ENCODE measurements around the gene HOXB4.

The HOXB4 gene

DNA sequence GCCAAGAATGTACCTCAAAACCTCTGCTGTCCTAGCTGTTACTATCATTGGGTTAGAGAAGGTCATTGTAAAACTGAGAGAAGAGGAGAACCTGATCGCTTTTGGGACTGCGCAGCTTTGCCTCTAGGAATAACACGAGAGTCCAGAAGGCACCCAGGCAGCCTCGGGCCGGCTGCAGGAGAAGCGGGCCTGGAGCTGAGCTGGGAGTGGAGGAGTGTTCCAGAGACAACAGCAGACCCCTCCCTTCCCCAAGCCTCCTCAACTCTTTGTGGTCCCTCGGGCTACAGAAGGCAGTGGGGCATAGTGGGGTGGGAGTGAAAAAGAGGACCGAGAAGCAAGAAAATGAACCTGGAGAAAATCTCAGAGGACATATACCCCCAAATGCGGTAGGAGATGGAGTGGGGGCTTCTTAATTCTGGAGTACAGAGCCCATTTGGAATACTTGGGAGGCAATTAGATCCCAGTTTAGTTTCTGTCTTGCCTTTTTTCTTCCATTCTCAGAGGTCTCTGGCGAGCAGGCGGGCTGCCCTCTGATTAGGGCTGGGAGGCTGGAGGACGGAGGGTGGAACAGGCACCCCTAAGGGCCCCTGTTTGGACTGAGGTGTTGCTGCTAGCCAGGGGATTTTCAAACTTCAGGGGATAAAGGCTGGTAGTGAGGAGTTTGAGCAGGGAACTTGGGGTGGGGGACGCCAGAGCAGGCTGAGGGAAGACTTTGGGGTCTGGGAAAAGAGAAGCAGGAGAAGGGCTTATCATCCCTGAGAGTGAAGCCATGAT, 19.9 kb downstream of the HOXB4 start:
- DNase-seq, result no peak

GRCh38 chr17:48556576-48557401, 21.4 kb downstream of the HOXB4 start:
- DNase-seq, result no peak

- no peak for DNase-seq
These were observed 21.9 kb downstream of the HOXB4 start for GRCh38 chr17:48556229-48556575.

- no peak for DNase-seq
These were observed 22.6 kb downstream of the HOXB4 start for GRCh38 chr17:48555258-48556228.

GRCh38 chr17:48554412-48555257, 23.5 kb downstream of the HOXB4 start:
- DNase-seq, result no peak

DNA sequence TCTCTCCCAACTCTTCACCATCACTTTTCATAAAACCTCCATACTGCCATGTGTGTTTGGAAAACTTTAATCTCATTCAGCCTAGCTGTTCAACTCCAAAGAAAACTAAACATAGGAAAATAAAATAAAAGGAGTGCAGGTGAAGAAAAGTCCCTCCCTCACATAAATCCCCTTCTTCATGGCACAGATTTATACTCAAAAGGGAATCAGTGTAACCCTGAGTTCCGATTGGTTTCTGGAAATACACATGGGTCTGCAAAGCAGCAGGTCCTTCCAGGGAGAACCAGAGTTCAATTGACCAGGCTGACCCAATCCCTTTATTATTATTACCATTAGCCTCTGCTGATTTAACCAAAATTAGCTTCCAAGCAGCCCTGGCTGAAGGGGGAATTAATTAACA, 24.3 kb downstream of the HOXB4 start:
- DNase-seq, result no peak

DNA sequence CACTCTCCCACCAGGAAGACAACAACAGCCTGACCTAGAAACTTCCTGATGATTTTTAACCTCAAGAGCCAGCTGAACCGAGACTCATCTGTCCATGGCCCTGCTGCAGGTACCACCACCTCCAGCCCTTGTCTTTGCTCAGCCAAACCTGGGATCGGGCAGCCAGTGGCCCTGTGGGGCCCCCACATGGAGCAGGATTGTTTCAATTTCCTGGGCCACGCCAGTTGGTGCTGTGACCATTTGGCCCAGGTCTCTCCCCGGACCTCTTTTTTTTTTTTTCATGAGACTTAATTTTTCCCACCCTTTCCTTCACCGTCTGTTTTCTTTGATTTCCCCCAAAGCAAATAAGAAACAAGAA, 25.0 kb downstream of the HOXB4 start:
- no peak for DNase-seq

- DNase-seq, result no peak
These were observed 25.5 kb downstream of the HOXB4 start for GRCh38 chr17:48552466-48553189.

- DNase-seq, result no peak
These were observed 26.3 kb downstream of the HOXB4 start for GRCh38 chr17:48551596-48552465.

DNA sequence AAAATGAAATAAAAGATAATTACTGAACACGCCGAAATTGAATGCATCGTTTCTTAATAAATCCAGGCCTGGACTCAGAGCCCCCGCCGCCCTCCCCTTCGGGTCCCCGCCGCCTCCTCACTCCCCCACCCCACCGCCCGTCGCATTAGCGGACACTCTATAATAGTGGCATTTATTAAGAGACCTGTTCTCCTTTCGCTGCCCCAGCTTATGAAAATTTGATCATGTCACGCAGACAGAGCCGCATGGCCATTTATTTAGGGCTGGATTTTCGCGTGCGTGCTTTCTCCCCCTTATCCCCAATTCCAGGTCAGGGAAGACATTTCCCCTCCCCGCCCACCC, 27.0 kb downstream of the HOXB4 start:
- no peak for DNase-seq

DNA sequence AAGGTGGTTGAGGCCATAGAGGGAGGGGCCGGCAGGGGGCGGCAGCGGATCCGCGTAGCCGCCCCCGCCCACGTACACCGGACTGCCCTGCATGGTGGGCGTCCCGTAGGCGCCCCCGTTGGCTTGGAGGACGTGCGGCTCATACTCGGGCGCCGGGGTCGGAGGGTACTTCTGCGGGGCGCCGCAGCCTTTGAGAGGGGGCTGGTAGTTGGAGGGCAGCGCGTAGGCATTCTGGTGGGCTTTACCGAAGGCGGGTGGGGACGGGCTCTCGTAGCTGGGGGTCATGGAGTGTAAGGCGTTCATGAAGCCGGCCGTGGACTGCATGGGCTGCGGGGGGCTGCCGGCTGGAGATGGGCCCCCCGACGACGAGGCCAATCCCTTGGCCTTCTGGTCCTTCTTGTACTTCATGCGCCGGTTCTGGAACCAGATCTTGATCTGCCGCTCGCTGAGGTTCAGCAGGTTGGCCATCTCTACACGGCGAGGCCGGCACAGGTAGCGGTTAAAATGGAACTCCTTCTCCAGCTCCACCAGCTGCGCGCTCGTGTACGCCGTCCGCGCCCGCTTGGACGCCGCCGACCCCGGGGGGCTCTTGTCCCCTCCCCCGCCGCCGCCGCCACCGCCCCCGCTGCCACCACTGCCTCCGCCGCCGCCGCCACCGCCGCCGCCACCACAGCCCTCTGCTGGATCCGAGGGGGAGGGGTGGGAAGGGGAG, 27.5 kb downstream of the HOXB4 start:
- no peak for DNase-seq

DNA sequence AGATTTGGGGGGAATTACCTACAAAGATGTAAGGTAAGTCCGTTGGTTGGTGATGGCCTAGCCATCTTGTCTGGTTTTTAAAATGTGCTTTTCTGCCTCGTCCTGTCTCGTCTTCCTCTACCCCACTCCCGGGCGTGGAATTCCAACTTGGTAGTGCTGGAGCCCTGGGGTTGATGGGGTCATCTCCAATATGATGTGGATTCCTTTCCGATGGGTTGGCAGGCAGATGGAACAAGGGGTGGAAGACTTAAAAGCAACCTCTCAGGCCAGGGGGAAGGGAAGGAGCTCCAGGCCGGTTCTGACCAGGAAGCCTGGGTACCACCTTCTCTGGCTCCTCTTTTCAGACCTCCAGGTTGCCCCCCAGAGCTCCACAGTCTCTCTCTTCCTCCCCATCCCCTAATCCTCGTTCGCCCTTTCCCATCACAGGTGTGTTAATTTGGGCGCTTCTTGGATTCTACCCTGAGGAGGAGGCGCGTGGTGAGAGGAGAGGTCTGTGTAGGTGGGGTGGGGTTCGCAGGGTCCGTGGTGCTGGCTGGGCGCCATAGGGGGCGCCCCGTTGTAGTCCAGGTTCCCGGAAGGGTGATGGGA, 28.1 kb downstream of the HOXB4 start:
- no peak for DNase-seq

GRCh38 chr17:48549281-48549630, 28.9 kb downstream of the HOXB4 start:
- DNase-seq, result no peak

- no peak for DNase-seq
These were observed 29.4 kb downstream of the HOXB4 start for GRCh38 chr17:48548523-48549280.

DNA sequence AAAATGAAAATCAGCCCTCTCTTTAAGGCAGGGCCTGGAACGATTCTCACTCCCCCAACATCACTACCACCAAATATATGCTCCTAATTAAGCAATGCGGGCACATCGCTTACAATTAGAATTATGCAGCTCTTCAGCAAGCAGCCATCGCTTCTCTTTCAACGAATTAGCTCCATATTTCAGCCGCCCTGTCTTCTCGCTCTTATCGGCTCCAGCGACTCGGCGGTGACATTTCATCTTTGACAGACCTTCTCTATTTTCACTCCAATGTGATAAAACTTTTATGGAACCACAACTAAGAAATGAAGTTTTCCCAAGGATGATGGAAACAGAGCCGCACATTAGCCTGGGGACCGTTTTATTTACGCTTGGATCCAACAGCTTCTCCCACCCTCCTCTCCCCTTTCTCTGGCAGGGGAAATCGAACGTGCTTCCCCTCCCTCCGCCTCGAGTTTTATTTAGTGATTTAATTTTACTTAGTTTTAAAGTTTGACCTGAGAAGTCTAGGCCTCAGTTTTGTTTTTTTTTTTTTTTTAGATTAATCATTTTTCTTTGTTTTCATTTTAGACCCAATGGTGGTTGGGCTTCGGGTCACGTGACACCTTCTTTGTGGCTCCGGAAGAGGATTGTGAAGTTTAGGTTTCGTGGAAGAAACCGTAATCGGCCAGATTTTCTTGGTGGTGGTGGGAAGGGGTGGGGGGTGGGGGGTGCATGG, 30.2 kb downstream of the HOXB4 start:
- no peak for DNase-seq

GRCh38 chr17:48546924-48547807, 31.0 kb downstream of the HOXB4 start:
- DNase-seq, result no peak
